GM12878 (cell line): ENCODE measurements around the gene SRSF1.

Source experiments
- JUND ChIP-seq: IDR thresholded peaks from 2 replicates; pipeline ENCODE4 v1.6.1; 2012; ENCODE audit warnings: low read depth, mild to moderate bottlenecking, low read length, improper control_type of control experiment, moderate library complexity
- POLR2AphosphoS5 ChIP-seq: IDR thresholded peaks from 2 replicates; pipeline ENCODE4 v1.6.1; 2011; ENCODE audit warnings: mild to moderate bottlenecking, low read length, inconsistent platforms
- SMC3 ChIP-seq: IDR thresholded peaks from 2 replicates; pipeline ENCODE4 v1.6.1; 2011; ENCODE audit warnings: low read length, improper control_type of control experiment, borderline replicate concordance
- ZNF274 ChIP-seq: IDR thresholded peaks from one replicate; pipeline ENCODE4 v1.8.0; 2011; ENCODE audit not compliant: insufficient read length, insufficient read depth
- TF ChIP-seq, protein P1 (sequence below), 3 experiments: IDR thresholded peaks in 2 of 3; conservative IDR thresholded peaks in 1 of 3; 2 replicates each; pipeline ENCODE4 v1.5.1; 2011; ENCODE audit warnings: low read depth in 3 of 3, low read length in 3 of 3, mild to moderate bottlenecking in 3 of 3, control low read depth in 2 of 3, moderate library complexity in 2 of 3, inconsistent platforms in 1 of 3, mixed read lengths in 1 of 3; ENCODE audit not compliant: control insufficient read depth in 2 of 3, insufficient read depth in 1 of 3; ENCODE audit errors: extremely low read depth in 1 of 3
- TF ChIP-seq, protein P2 (sequence below): IDR thresholded peaks from 2 replicates; pipeline ENCODE4 v1.6.1; 2011; ENCODE audit warnings: borderline replicate concordance, low read depth, mild to moderate bottlenecking, moderate library complexity, mixed read lengths, low read length; ENCODE audit not compliant: insufficient read depth; ENCODE audit errors: extremely low read length

GRCh38 chr17:57970710-57971109 lies 36.3 kb downstream of the SRSF1 start:
- no peak for TF ChIP-seq SMC3
- TF ChIP-seq, protein P1, sequence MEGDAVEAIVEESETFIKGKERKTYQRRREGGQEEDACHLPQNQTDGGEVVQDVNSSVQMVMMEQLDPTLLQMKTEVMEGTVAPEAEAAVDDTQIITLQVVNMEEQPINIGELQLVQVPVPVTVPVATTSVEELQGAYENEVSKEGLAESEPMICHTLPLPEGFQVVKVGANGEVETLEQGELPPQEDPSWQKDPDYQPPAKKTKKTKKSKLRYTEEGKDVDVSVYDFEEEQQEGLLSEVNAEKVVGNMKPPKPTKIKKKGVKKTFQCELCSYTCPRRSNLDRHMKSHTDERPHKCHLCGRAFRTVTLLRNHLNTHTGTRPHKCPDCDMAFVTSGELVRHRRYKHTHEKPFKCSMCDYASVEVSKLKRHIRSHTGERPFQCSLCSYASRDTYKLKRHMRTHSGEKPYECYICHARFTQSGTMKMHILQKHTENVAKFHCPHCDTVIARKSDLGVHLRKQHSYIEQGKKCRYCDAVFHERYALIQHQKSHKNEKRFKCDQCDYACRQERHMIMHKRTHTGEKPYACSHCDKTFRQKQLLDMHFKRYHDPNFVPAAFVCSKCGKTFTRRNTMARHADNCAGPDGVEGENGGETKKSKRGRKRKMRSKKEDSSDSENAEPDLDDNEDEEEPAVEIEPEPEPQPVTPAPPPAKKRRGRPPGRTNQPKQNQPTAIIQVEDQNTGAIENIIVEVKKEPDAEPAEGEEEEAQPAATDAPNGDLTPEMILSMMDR (IDR thresholded peaks at IDR 0.05 in 2 of 3, conservative IDR thresholded peaks at IDR 0.05 in 1 of 3; ENCODE audit: control insufficient read depth in 2 of 3, extremely low read depth in 1 of 3, insufficient read depth in 1 of 3, low read depth in 3 of 3, low read length in 3 of 3) = no peak
- TF ChIP-seq ZNF274 = no peak
- TF ChIP-seq, protein P2, sequence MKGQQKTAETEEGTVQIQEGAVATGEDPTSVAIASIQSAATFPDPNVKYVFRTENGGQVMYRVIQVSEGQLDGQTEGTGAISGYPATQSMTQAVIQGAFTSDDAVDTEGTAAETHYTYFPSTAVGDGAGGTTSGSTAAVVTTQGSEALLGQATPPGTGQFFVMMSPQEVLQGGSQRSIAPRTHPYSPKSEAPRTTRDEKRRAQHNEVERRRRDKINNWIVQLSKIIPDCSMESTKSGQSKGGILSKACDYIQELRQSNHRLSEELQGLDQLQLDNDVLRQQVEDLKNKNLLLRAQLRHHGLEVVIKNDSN = no peak
- TF ChIP-seq POLR2AphosphoS5 = no peak
- no peak for TF ChIP-seq JUND
